Endothelial cell of umbilical vein (primary cell): Measurements from ENCODE around the gene ISX. TPM values are rescaled to one million over a fixed set of nuclear protein-coding genes. Genes with fewer than 3 reads are reported as not detected.

ENCODE experiments used
- BruUV-seq: library from RNA; stranded (reverse); fragments of 400-500 nt; replicated peaks from 2 replicates; lab custom pipeline; 2021; lab: Mats Ljungman, UMichigan
- CTCF ChIA-PET: fragments of 300-600, 350-600 bp; sonication (Branson Sonifier 250); formaldehyde crosslinking; loops from one replicate; lab custom pipeline; 2021; ENCODE audit warnings: antibody characterized with exemption, inconsistent platforms; lab: Charles Lee
- POLR2A ChIA-PET: fragments of 300-600, 350-600 bp; sonication (Branson Sonifier 250); formaldehyde crosslinking; loops from one replicate; lab custom pipeline; 2021; ENCODE audit warnings: antibody characterized with exemption, inconsistent platforms; lab: Charles Lee
- DNase-seq: peaks from one replicate; pipeline ENCODE4 v3.0.0-alpha.2; 2011; ENCODE audit warnings: low read depth, low spot score
- FAIRE-seq: peaks from 2 replicates; lab custom pipeline; 2011; peaks lifted over from hg19 to GRCh38; lab: Jason Lieb, UNC
- H2AFZ ChIP-seq: 2 replicates; pipeline ENCODE4 v1.6.0; 2012; ENCODE audit warnings: low read depth, low read length, control low read depth, inconsistent platforms
- H3K27ac ChIP-seq: 2 replicates; pipeline ENCODE4 v1.5.1; 2011; ENCODE audit warnings: low read depth, mild to moderate bottlenecking, control low read depth, low read length, moderate library complexity; ENCODE audit not compliant: insufficient read depth
- H3K27me3 ChIP-seq, 2 experiments: 2 replicates each; pipeline versions ENCODE4 v1.6.0 to v1.6.1; 2011; ENCODE audit warnings: low read length in 2 of 2, mixed read lengths in 1 of 2; ENCODE audit not compliant: control insufficient read depth in 2 of 2, insufficient read depth in 2 of 2
- H3K36me3 ChIP-seq, 2 experiments: 2 replicates in 1 of 2; 3 replicates in 1 of 2; pipeline ENCODE4 v1.5.1; 2011; ENCODE audit warnings: low read length in 2 of 2, mild to moderate bottlenecking in 1 of 2, moderate library complexity in 1 of 2; ENCODE audit not compliant: control insufficient read depth in 2 of 2, insufficient read depth in 2 of 2; ENCODE audit errors: extremely low read depth in 1 of 2
- H3K4me1 ChIP-seq: 3 replicates; pipeline ENCODE4 v1.5.1; 2011; ENCODE audit warnings: mild to moderate bottlenecking, low read length; ENCODE audit not compliant: control insufficient read depth, insufficient read depth; ENCODE audit errors: extremely low read depth
- H3K4me2 ChIP-seq: 2 replicates; pipeline ENCODE4 v1.6.1; 2011; ENCODE audit warnings: low read length, control low read depth, mixed read lengths; ENCODE audit not compliant: insufficient read depth
- H3K4me3 ChIP-seq, 3 experiments: fragments of 200-600 bp in 1 of 3; sonication (generic), shearing (Covaris generic) in 1 of 3; replicated peaks in 1 of 3; 2 replicates each; pipeline ENCODE4 v1.5.1; 2011 to 2016; ENCODE audit warnings: control low read depth in 3 of 3, low read length in 3 of 3, mild to moderate bottlenecking in 2 of 3, inconsistent platforms in 1 of 3, low read depth in 1 of 3, moderate library complexity in 1 of 3; ENCODE audit not compliant: insufficient read depth in 1 of 3
- H3K79me2 ChIP-seq: 2 replicates; pipeline ENCODE4 v1.6.0; 2012; ENCODE audit warnings: low read length, inconsistent platforms; ENCODE audit not compliant: control insufficient read depth, insufficient read depth
- H3K9ac ChIP-seq: replicated peaks from 2 replicates; pipeline ENCODE3; 2011; ENCODE audit warnings: low read length, control low read depth; ENCODE audit not compliant: insufficient read depth; ENCODE audit errors: extremely low read depth
- H3K9me1 ChIP-seq: replicated peaks from 3 replicates; pipeline ENCODE4 v1.6.0; 2011; ENCODE audit warnings: mild to moderate bottlenecking, low read length; ENCODE audit not compliant: control insufficient read depth, insufficient read depth; ENCODE audit errors: extremely low read depth
- H3K9me3 ChIP-seq: replicated peaks from 2 replicates; pipeline ENCODE4 v1.5.1; 2012; ENCODE audit warnings: low read length, inconsistent platforms; ENCODE audit not compliant: control insufficient read depth, insufficient read depth
- H4K20me1 ChIP-seq: replicated peaks from 2 replicates; pipeline ENCODE3; 2011; ENCODE audit warnings: mild to moderate bottlenecking, low read length; ENCODE audit not compliant: control insufficient read depth, insufficient read depth; ENCODE audit errors: extremely low read depth
- EZH2 ChIP-seq: IDR thresholded peaks from 2 replicates; pipeline ENCODE4 v1.6.1; 2012; ENCODE audit warnings: borderline replicate concordance, low read depth, mild to moderate bottlenecking, moderate library complexity, low read length, inconsistent platforms; ENCODE audit not compliant: severe bottlenecking
- FOS ChIP-seq: IDR thresholded peaks from 2 replicates; pipeline ENCODE4 v1.6.1; 2011; ENCODE audit warnings: mild to moderate bottlenecking, low read length, moderate library complexity, borderline replicate concordance; ENCODE audit not compliant: insufficient read depth
- GATA2 ChIP-seq: IDR thresholded peaks from 2 replicates; pipeline ENCODE4 v1.7.0; 2011; ENCODE audit warnings: low read depth, mild to moderate bottlenecking, moderate library complexity, mixed read lengths, low read length; ENCODE audit not compliant: insufficient read length, insufficient read depth
- JUN ChIP-seq: IDR thresholded peaks from 2 replicates; pipeline ENCODE4 v1.6.1; 2011; ENCODE audit warnings: borderline replicate concordance, low read depth; ENCODE audit not compliant: insufficient read length, insufficient read depth
- MYC ChIP-seq: IDR thresholded peaks from one replicate; pipeline ENCODE4 v1.6.1; 2011; ENCODE audit warnings: mild to moderate bottlenecking, low read depth, low read length
- POLR2A ChIP-seq: IDR thresholded peaks from 2 replicates; pipeline ENCODE4 v1.6.1; 2012; ENCODE audit warnings: low read depth, mild to moderate bottlenecking, control low read depth, low read length
- POLR2AphosphoS5 ChIP-seq: IDR thresholded peaks from 2 replicates; pipeline ENCODE4 v1.6.1; 2012; ENCODE audit warnings: low read depth, mild to moderate bottlenecking, control low read depth, low read length, moderate library complexity; ENCODE audit not compliant: insufficient read depth
- dilution Hi-C: fragments of 300-500 bp; cut with MboI; formaldehyde crosslinking; loops from one replicate; pipeline ENCODE4 v1.15.0; 2019; ENCODE audit warnings: low sequenced_read_pairs; ENCODE audit not compliant: extremely low pct_ligation_motif_present
- intact Hi-C: fragments of 100-400 bp; cut with micrococcal nuclease; formaldehyde crosslinking; loops from one replicate; pipeline ENCODE4 v1.10.0; 2022
- polyA plus RNA-seq, 4 experiments: library from polyadenylated mRNA; depleted of rRNA in 3 of 4; stranded (reverse) in 3 of 4; unstranded in 1 of 4; fragments of >200 nt; gene quantifications; 2 replicates each; pipeline versions ENCODE4 v1.2.1 to v1.2.3, GENCODE V29; 2011 to 2012; ENCODE audit warnings: missing spikeins in 1 of 4
- total RNA-seq: library from RNA; stranded (reverse); gene quantifications from 2 replicates; pipeline ENCODE4 v1.2.3, GENCODE V29; 2021
- TF ChIP-seq, protein P1 (sequence below): IDR thresholded peaks from 2 replicates; pipeline ENCODE4 v1.6.1; 2011; ENCODE audit not compliant: insufficient read depth, insufficient read length
- TF ChIP-seq, protein P2 (sequence below), 2 donors: IDR thresholded peaks; 1 replicate in 1 of 2; 2 replicates in 1 of 2; pipeline ENCODE4 v1.5.1; 2011; ENCODE audit warnings: low read length in 2 of 2, mild to moderate bottlenecking in 2 of 2, moderate library complexity in 2 of 2, control low read depth in 1 of 2, inconsistent platforms in 1 of 2, low read depth in 1 of 2; ENCODE audit not compliant: insufficient read depth in 1 of 2; ENCODE audit errors: extremely low read depth in 1 of 2

ISX gene
- total and polyA plus RNA-seq, 2 donors (not counting 3 experiments of a cell fraction or from before 2014, with no cell fraction given), result not detected

DNA sequence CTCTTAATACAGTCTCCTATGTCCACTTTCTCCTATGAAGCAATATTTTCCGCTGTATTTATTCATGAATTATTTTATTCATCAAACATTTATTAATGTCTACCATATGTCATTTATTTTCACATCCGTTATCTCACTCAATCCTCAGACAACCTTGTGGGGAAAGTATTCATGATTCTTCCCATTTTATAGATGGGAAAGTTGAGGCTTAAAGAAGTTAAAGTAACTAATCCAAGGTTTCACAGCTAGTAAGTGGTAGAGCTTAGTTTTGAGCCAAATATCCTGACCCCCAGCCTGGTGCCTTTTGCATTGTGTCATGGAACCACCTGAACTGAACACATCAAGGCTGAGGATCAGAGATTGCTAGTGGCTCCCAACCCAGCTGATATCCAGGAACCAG is 66.6 kb downstream of the ISX start:
- dilution Hi-C loops (no loop called here), intact Hi-C loops (no loop called here)
- ChIA-PET CTCF (interaction anchor here (2.6 kb wide), 1 partner anchor 18 kb away, joined by 12 read pairs; no protein-coding TSS in a partner anchor), POLR2A (no interaction called here)
- Histone ChIP-seq H3K9me1 (no peaks in the 10 kb centered on the region), H3K9me3 (no peaks in the 10 kb centered on the region), H3K36me3 (no peaks in the 10 kb centered on the region), H3K9ac (no peak overlapping the region), H3K79me2 (no peaks in the 10 kb centered on the region), H4K20me1 (no peaks in the 10 kb centered on the region), H2AFZ (no peak overlapping the region), H3K27ac (no peak overlapping the region), H3K4me3 (no peak overlapping the region), H3K27me3 (no peaks in the 10 kb centered on the region), H3K4me2 (no peak overlapping the region), H3K4me1 (no peaks in the 10 kb centered on the region)
- no peak for TF ChIP-seq POLR2A
- no peak for TF ChIP-seq JUN
- no peak for TF ChIP-seq EZH2
- TF ChIP-seq GATA2, result no peak
- DNase-seq (no peak), FAIRE-seq (no peak)
- BruUV-seq, result no TSS peak

DNA sequence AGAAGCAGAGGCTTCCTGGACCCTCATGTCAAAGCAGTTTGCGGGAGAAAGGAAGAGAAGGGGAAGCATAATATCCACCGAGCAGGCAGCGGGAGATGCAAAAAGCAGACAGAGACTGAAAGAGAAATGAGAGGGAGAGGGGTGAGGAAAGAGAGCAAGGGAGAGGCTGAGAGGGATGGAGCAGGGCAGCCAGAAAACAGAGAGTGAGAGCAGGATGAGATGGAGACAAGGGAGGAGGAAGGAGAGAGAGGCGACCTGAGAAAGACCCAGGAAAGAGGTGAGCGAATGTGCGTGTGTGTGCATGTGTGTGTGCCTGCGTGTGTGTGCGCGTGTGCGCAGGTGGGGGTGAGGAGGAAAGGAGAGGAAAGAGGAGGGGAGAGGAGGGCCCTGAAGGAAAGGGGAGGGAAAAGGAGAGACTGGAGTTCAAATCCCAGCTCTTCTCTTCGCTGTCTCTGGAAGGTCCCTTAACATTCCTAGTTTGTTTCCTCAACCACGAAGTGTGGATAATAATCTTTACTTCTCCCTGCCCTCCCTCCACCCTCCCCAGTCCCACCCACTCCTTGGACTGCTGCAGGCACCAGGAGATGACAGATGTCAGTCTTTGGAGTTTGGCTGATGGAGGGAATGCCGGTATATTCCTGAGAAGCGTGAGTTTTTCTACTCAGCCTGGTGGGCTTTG is 67.9 kb downstream of the ISX start:
- no peaks in the 10 kb centered on the region for H4K20me1 ChIP-seq
- no peak overlapping the region for H3K9ac ChIP-seq
- POLR2A ChIA-PET, result no interaction called here
- FAIRE-seq (no peak), DNase-seq (no peak)
- dilution Hi-C loops (no loop called here), intact Hi-C loops (no loop called here)
- no peak overlapping the region for H2AFZ ChIP-seq
- no peaks in the 10 kb centered on the region for H3K36me3 ChIP-seq
- no TSS peak for BruUV-seq
- no peak overlapping the region for H3K4me3 ChIP-seq
- H3K79me2 ChIP-seq, result no peaks in the 10 kb centered on the region
- no peaks in the 10 kb centered on the region for H3K9me3 ChIP-seq
- CTCF ChIA-PET, result no interaction called here
- H3K27ac ChIP-seq, result no peak overlapping the region
- H3K4me2 ChIP-seq, result no peak overlapping the region
- no peak for TF ChIP-seq MYC
- TF ChIP-seq POLR2AphosphoS5, result no peak
- TF ChIP-seq POLR2A, result no peak
- TF ChIP-seq, protein P1, sequence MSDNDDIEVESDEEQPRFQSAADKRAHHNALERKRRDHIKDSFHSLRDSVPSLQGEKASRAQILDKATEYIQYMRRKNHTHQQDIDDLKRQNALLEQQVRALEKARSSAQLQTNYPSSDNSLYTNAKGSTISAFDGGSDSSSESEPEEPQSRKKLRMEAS, result no peak
- TF ChIP-seq, protein P2, sequence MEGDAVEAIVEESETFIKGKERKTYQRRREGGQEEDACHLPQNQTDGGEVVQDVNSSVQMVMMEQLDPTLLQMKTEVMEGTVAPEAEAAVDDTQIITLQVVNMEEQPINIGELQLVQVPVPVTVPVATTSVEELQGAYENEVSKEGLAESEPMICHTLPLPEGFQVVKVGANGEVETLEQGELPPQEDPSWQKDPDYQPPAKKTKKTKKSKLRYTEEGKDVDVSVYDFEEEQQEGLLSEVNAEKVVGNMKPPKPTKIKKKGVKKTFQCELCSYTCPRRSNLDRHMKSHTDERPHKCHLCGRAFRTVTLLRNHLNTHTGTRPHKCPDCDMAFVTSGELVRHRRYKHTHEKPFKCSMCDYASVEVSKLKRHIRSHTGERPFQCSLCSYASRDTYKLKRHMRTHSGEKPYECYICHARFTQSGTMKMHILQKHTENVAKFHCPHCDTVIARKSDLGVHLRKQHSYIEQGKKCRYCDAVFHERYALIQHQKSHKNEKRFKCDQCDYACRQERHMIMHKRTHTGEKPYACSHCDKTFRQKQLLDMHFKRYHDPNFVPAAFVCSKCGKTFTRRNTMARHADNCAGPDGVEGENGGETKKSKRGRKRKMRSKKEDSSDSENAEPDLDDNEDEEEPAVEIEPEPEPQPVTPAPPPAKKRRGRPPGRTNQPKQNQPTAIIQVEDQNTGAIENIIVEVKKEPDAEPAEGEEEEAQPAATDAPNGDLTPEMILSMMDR (IDR thresholded peaks at IDR 0.05; ENCODE audit: extremely low read depth in 1 of 2, insufficient read depth in 1 of 2, low read depth in 1 of 2, low read length in 2 of 2), result no peak
- no peak for TF ChIP-seq FOS
- no peak for TF ChIP-seq EZH2
- no peak for TF ChIP-seq GATA2
- TF ChIP-seq JUN, result no peak
- H3K9me1 ChIP-seq, result no peaks in the 10 kb centered on the region
- H3K4me1 ChIP-seq, result no peaks in the 10 kb centered on the region
- no peaks in the 10 kb centered on the region for H3K27me3 ChIP-seq
